Motor neuron (in vitro differentiated cells): Measurements from ENCODE around the gene MAML2. TPM values are rescaled to one million over a fixed set of nuclear protein-coding genes. Genes with fewer than 3 reads are reported as not detected.

Source experiments
- ATAC-seq, 8 experiments: fragments of 200-7000 bp; cut with Tn5 transposase; replicated peaks in 6 of 8; 2 replicates each; pipeline ENCODE4 v1.8.0; 2021; ENCODE audit warnings: mild to moderate bottlenecking in 8 of 8, moderate library complexity in 8 of 8
- H3K27ac ChIP-seq, 2 donors: fragments of 250-450 bp; sonication (Bioruptor Pico); 2 replicates each; pipeline ENCODE4 v1.9.0; 2021; ENCODE audit warnings: antibody characterized with exemption in 2 of 2, mild to moderate bottlenecking in 2 of 2, moderate library complexity in 1 of 2
- H3K4me1 ChIP-seq, 2 donors: fragments of 250-450 bp; sonication (Bioruptor Pico); replicated peaks in 1 of 2; 2 replicates each; pipeline ENCODE4 v1.6.1; 2021; ENCODE audit warnings: antibody characterized with exemption in 2 of 2, mild to moderate bottlenecking in 2 of 2, moderate library complexity in 1 of 2
- H3K4me3 ChIP-seq, 5 donors: fragments of 250-450 bp; sonication (Bioruptor Pico); 2 replicates each; pipeline ENCODE4 v1.9.0; 2021; ENCODE audit warnings: antibody characterized with exemption in 5 of 5, mild to moderate bottlenecking in 5 of 5, moderate library complexity in 4 of 5
- WGBS, 10 experiments: fragments of 450-650 bp; shearing (Covaris generic); methylation state at CpG; one replicate each; pipeline ENCODE4 v1.0.0; 2022; 5-methylcytosine and 5-hydroxymethylcytosine counted together
- in situ Hi-C, 9 experiments: fragments of 400-800 bp; cut with MboI; loops; one replicate each; pipeline ENCODE4 v1.15.0; 2021; ENCODE audit warnings: low sequenced_read_pairs in 9 of 9, low pct_unique_long_range_greater_than_20kb in 2 of 9; ENCODE audit not compliant: unreplicated experiment in 9 of 9
- total RNA-seq, 8 experiments: library from RNA; unstranded; fragments of 300-600 nt; gene quantifications; 2 replicates each; pipeline versions ENCODE4 v1.2.3 to v1.2.4, GENCODE V29; 2022

MAML2 gene
- total RNA-seq: 10 to 100 TPM in 2 of 8 experiments, 1 to 10 TPM in 6; 4.9 to 21.2 (median 6.4) TPM

- peak within 1 kb of the TSS; percentile 47 to 99 (median 60) for H3K4me3 ChIP-seq
- in situ Hi-C loops: loop anchor here in 6 of 9 experiments (25.0 kb wide), 2 partner anchors 281 to 306 kb away; no protein-coding TSS in a partner anchor
- peak within 1 kb of the TSS in 1 of 2 donors; percentile 59 for H3K27ac ChIP-seq
- ATAC-seq: peak; percentile 91 to 99 (median 96)
- peaks cover 42% of the 10 kb centered on the region in 2 donors for H3K4me1 ChIP-seq
- 0 to 80% (median 24%) methylated on average over 2 to 13 of the region's 31 CpGs; no CpG with 5 or more reads in 2 of the 10 experiments for WGBS, 10 experiments
These were observed at the start of gene MAML2 for GRCh38 chr11:96342961-96343711. MAML2 (minus strand) TSS chr11:96343195; CDS start chr11:96341895, 1,300 bp downstream.

GRCh38 chr11:96391698-96392307, 48.8 kb upstream of the MAML2 start:
- Histone ChIP-seq H3K4me3 (no peak overlapping the region), H3K27ac (no peak overlapping the region), H3K4me1 (peaks cover 6 to 26% of the 10 kb centered on the region in 2 donors)
- ATAC-seq: no peak
- WGBS, 10 experiments: 89 to 100% (median 94%) methylated on average over 2 to 3 of the region's 3 CpGs
- in situ Hi-C loops: loop anchor here in 2 of 9 experiments (25.0 kb wide), 1 partner anchor 580 kb away; no protein-coding TSS in a partner anchor

- Histone ChIP-seq H3K27ac (peak overlapping the region; percentile 56 to 89), H3K4me1 (peaks cover 8 to 26% of the 10 kb centered on the region in 2 donors), H3K4me3 (peak overlapping the region; percentile 59 to 88 (median 76))
- WGBS, 10 experiments: 4 to 100% (median 67%) methylated on average over 1 to 6 of the region's 6 CpGs
- in situ Hi-C loops: loop anchor here in 2 of 9 experiments (25.0 kb wide), 1 partner anchor 578 kb away; no protein-coding TSS in a partner anchor
- no peak for ATAC-seq
These were observed 47.4 kb upstream of the MAML2 start for GRCh38 chr11:96390488-96390792.

- H3K4me3 ChIP-seq: peak within 1 kb of the TSS; percentile 59 to 88 (median 76)
- peaks cover 8 to 26% of the 10 kb centered on the region in 2 donors for H3K4me1 ChIP-seq
- peak within 1 kb of the TSS; percentile 86 to 89 for H3K27ac ChIP-seq
- in situ Hi-C loops: loop anchor here in 2 of 9 experiments (25.0 kb wide), 1 partner anchor 578 kb away; no protein-coding TSS in a partner anchor
- peak; percentile 89 to 95 (median 93) for ATAC-seq
- 0 to 6% (median 0%) methylated on average over 1 to 17 of the region's 53 CpGs; no CpG with 5 or more reads in 7 of the 10 experiments for WGBS, 10 experiments
These were observed 46.9 kb upstream of the MAML2 start, which contains the start of the genes CCDC82 and JRKL for GRCh38 chr11:96389720-96390487. CCDC82 (minus strand) TSS chr11:96389912; CDS start chr11:96384747, 5,165 bp downstream. JRKL (plus strand) TSS chr11:96390013; CDS start chr11:96390650, 637 bp downstream.

- in situ Hi-C loops: loop anchor here in 2 of 9 experiments (25.0 kb wide), 1 partner anchor 577 kb away; no protein-coding TSS in a partner anchor
- Histone ChIP-seq H3K4me3 (peak overlapping the region; percentile 59 to 88 (median 76)), H3K4me1 (peaks cover 8 to 22% of the 10 kb centered on the region in 2 donors), H3K27ac (peak overlapping the region; percentile 86 to 89)
- ATAC-seq: peak; percentile 23 to 75 (median 68)
- 0 to 6% (median 2%) methylated on average over 3 to 15 of the region's 30 CpGs for whole genome bisulfite sequencing, 10 experiments
These were observed 46.1 kb upstream of the MAML2 start for GRCh38 chr11:96388891-96389719.

GRCh38 chr11:96385187-96385586, 42.2 kb upstream of the MAML2 start:
- no peak for ATAC-seq
- Histone ChIP-seq H3K4me3 (no peak overlapping the region), H3K4me1 (peaks cover 8 to 14% of the 10 kb centered on the region in 2 donors), H3K27ac (no peak overlapping the region)
- in situ Hi-C loops: loop anchor here in 2 of 9 experiments (25.0 kb wide), 1 partner anchor 573 kb away; no protein-coding TSS in a partner anchor
- 78 to 100% (median 94%) methylated on average over 2 of the region's 2 CpGs; no CpG with 5 or more reads in 1 of the 10 experiments for WGBS, 10 experiments

- no peak overlapping the region for H3K27ac ChIP-seq
- no peak overlapping the region for H3K4me3 ChIP-seq
- in situ Hi-C loops: loop anchor here in 2 of 9 experiments (25.0 kb wide), 1 partner anchor 572 kb away; no protein-coding TSS in a partner anchor
- no peak for ATAC-seq
- peaks cover 8 to 14% of the 10 kb centered on the region in 2 donors for H3K4me1 ChIP-seq
- WGBS, 10 experiments: 80 to 98% (median 91%) methylated on average over 1 to 3 of the region's 3 CpGs
These were observed 41.2 kb upstream of the MAML2 start for GRCh38 chr11:96384156-96384555.

GRCh38 chr11:96376796-96377195, 33.8 kb upstream of the MAML2 start:
- Histone ChIP-seq H3K27ac (no peak overlapping the region), H3K4me1 (no peaks in the 10 kb centered on the region), H3K4me3 (no peak overlapping the region)
- no peak for ATAC-seq
- WGBS, 10 experiments: 88 to 100% (median 97%) methylated on average over 1 of the region's 1 CpG; no CpG with 5 or more reads in 4 of the 10 experiments
- in situ Hi-C loops: loop anchor here in 2 of 9 experiments (25.0 kb wide), 1 partner anchor 564 kb away; no protein-coding TSS in a partner anchor

- Histone ChIP-seq H3K4me3 (no peak overlapping the region), H3K27ac (no peak overlapping the region), H3K4me1 (no peaks in the 10 kb centered on the region)
- WGBS, 10 experiments: 83 to 100% (median 100%) methylated on average over 2 to 4 of the region's 4 CpGs; no CpG with 5 or more reads in 1 of the 10 experiments
- in situ Hi-C loops: loop anchor here in 1 of 9 experiments (25.0 kb wide), 1 partner anchor 537 kb away; no protein-coding TSS in a partner anchor
- ATAC-seq: no peak
These were observed 30.8 kb upstream of the MAML2 start for GRCh38 chr11:96373826-96374225.

- WGBS, 10 experiments: 86 to 100% (median 93%) methylated on average over 2 of the region's 2 CpGs
- Histone ChIP-seq H3K27ac (no peak overlapping the region), H3K4me3 (no peak overlapping the region), H3K4me1 (no peaks in the 10 kb centered on the region)
- in situ Hi-C loops: loop anchor here in 1 of 9 experiments (25.0 kb wide), 1 partner anchor 530 kb away; no protein-coding TSS in a partner anchor
- no peak for ATAC-seq
These were observed 24.3 kb upstream of the MAML2 start for GRCh38 chr11:96367342-96367741.

- Histone ChIP-seq H3K4me1 (no peaks in the 10 kb centered on the region), H3K4me3 (no peak overlapping the region), H3K27ac (no peak overlapping the region)
- 60 to 100% (median 100%) methylated on average over 1 of the region's 1 CpG; no CpG with 5 or more reads in 1 of the 10 experiments for WGBS, 10 experiments
- no peak for ATAC-seq
- in situ Hi-C loops: loop anchor here in 1 of 9 experiments (25.0 kb wide), 1 partner anchor 529 kb away; no protein-coding TSS in a partner anchor
These were observed 23.0 kb upstream of the MAML2 start for GRCh38 chr11:96366024-96366423.
